GM18861 (cell line): ENCODE results near the gene DHCR24.
"Not testable (repeated sequence)": the region's sequence is repeated elsewhere in the genome, so short reads cannot be mapped to it uniquely, and the experiment has no call there.

Experiments used
- ATAC-seq: cut with Tn5 transposase; IDR thresholded peaks from one replicate; pipeline ENCODE4 v1.9.1; 2021; ENCODE audit not compliant: unreplicated experiment

DHCR24 gene

DNA sequence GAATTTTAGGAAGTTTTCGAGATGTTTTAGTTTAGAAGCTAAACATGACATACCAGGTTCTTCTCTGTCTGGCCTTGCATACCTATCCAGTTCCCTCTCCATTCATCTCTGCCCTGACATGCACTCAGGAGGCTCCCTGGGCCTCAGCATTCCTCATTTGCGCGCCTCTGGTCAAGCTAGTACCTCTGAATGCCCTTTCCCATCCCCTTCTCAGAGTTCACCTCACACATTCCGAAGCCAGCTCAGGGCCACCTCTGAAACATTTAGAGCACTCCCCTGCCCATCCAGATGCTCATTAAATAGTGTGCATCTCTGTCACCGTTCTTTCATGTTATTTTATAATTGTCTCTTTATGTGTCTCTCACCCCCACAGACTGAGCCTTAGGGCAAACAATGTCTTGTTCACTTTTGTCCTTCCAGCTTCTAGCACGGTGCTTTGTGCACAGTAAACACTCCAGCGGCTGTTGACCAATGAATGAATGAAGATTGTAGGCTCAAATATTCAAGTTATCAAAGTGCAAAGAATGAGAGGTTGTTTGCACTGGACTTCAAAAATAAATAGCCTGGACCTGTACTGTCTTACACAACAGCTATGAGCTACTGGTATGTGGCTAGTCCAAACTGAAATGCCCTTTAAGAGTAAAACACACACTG lies 1.2 kb upstream of the DHCR24 start:
- no peak for ATAC-seq

DNA sequence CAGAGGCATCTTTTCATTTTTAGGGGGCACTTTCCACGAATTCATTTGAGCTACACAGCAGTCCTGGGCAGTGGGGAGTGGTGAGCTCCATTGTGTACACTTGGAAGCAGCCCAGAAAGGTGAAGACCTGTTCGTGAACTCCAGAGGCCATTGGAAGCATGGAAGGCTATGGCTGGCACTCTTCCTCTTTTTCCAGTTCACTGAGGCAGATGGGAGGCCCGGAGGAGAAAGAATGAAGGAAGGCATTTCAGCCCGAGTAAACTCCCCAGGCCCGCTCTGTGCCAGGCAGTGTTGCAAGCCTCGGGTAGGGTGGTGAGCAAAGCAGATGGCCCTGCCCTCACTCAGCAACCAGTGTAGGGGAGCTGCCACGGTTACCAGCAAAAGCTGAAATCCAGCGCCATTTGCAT lies 673 bp upstream of the DHCR24 start:
- no peak for ATAC-seq

DNA sequence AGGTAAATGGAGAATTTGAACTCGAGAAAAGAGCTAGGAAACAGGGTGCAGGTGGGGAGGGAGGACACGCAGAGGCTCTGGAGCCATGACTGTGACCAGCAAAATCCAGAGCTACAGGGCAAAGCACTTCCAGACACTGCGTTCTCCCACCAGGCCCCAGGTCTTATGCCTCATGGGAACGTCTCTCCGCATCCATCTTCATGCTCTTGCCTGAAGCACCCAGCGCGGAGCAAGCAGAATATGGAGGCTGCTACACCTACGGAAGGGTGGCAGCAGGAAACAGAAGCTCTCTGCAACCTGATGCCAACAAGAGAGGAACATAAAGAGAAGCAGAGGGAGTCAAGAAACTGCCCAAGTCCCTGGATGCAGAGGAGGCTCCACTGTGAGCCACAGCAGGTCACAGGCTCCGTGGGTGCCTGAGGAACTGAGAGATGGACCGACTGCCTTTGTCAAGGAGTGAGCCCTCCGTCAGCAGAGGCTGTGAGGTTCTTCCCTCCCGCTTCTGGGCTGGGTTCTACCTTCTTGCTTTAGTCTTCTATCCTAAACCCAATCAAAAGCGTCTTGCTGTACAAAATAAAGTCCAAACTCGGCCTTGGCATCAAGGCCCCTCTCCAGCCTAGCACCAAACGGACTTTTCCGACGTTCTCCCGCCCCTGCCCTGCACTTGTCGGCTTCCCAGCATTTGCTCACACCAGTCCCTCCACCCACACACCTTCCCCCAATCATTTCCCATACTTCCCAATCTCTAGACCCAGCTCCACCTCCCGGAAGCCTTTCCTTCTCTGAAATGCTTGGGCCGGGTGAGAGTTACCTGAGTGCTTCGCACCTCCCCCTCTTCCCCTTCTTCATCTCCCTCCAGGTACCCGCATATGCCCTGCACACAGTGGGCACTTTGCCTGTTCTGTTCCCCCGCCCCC lies 930 bp downstream of the DHCR24 start:
- ATAC-seq = no peak

DNA sequence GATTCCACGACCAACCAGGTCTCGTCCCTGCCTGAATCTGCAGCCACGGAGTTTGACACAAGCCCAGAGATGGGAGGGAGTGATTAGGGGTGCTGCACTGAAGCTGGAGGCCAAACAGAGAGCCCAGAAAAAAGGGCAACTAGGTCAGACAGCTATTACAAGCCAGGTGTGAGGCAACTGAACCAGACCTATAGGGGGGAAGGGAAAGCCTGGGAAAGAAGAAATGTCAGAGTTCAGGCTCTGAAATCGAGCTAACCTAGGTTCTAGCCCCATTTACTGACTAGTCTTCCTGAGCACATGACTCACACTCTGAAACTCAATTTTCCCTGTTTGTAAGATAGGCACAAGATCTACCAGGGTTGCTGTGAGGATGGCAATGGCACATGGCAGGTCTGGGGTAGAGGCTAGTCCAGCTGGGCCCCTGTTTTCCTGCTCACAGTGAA lies 1.7 kb downstream of the DHCR24 start:
- no peak for ATAC-seq

DNA sequence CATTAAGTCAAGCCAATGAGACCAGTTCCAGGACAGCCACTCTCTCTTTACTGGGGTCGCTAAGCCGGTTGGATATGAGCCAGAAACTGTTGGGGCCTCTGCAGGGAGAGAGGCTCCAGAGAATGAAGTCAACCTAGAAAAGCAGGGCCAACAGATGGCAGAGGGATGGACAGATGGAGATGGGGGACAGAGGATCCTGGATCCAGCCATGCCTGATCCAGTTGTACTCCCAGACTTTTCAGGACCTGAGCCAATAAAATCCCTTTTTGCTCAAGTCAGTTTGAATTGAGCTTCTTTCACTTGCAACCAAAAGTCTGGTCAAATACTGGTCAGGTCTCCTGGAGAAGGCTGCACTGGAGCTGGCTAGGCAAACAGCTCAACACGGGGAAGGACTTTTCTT lies 2.2 kb downstream of the DHCR24 start:
- ATAC-seq = no peak

DNA sequence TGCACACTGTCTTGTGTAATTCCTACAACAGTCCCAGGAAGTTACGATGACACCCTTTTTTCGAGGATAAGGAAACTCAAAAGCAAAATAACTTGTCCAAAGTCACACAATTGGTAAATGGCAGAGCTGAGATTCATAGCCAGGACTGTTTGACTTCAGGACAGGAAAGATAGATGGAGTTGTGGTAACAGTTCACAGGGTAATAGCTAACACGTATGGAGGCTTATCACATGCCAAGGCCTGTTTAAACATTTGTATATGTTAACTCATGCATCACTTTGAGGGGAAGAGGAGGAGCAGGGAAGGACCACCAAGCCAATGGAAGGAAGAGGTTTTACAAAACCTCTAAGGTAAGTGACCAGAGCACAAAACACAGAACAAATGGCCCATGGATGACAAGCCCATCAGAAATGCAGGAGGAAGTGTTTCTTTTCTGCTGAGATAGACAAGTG lies 2.8 kb downstream of the DHCR24 start:
- no peak for ATAC-seq

DNA sequence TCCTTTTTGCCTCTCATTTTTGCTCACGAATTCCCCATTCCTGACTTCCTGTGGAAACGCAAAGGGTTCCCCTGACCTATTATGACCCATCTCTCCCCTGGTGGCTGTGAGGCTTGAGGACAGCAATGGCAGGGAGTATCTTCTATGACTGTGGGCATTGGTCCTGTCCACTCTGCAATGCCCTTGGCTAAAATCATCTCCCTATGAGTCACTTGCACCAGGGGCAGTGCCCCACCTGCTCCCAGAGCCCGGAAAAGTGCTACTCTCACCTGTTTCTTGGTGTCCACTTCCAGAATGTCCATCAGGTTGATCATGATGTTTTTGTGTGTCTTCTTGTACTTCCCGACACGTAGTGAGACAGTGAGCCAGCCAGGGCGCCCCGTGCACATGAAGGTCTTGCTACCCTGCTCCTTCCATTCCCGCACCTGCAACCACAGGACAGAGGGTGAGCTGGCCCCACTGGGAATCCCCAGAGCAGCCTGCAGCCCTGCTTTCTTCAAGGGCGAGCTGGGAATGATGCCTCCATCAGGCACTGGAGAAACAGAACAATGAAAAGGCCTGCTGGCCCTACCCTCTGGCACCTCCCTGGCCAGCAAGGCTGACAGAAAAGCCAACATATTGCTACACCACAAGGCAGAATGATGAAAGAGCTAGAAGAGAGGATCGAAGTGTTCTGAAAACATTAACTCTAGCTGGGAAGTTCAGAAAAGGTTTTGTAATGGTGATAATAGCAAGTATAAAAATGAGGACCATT lies 3.5 kb downstream of the DHCR24 start:
- ATAC-seq = no peak

DNA sequence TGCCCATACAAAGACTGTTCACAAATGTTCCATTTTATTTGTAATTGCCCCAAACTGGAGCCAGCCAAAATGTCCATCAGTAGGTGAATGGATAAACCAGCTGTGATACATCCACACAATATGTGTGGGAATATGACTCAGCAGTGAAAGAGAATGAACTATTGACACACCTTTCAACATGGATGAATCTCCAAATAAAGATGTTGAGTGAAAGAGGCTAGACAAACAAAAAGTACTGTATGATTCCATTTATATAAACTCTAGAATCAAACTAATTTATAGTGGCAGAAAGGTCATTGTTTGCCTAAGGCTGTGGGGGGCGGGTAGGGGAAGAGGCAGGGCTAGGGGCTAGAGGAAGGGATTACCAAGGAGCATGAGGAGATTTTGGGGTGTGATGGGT lies 4.5 kb downstream of the DHCR24 start:
- no peak for ATAC-seq

DNA sequence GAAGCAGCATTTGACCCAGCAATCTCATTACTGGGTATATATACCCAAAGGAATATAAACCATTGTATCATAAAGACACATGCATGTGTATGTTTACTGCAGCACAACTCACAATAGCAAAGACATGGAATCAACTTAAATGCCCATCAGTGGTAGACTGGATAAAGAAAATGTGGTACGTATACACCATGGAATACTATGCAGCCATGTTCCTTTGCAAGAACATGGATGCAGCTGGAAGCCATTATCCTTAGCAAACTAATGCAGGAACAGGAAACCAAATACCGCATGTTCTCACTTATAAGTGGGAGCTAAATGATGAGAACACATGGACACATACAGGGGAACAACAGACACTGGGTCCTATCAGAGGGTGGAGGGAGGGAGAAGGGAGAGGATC lies 5.4 kb downstream of the DHCR24 start:
- not testable (repeated sequence) for ATAC-seq

DNA sequence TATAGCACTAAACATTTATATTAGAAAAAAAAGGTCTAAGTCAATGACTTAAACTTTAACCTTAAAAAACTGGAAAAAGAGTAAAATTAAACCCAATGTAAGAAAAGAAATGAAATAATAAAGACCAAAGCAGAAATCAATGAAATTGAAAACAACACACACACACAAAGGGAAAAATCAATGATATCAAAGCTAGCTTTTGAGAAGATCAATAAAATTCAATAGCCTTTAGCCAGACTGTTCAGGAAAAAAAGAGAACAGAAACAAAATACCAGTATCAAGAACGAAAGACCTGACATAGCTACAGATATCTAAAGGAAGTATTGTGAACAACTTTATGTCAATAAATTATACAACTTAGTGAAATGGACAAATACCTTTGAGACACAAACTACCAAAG lies 7.1 kb downstream of the DHCR24 start:
- ATAC-seq = no peak

DNA sequence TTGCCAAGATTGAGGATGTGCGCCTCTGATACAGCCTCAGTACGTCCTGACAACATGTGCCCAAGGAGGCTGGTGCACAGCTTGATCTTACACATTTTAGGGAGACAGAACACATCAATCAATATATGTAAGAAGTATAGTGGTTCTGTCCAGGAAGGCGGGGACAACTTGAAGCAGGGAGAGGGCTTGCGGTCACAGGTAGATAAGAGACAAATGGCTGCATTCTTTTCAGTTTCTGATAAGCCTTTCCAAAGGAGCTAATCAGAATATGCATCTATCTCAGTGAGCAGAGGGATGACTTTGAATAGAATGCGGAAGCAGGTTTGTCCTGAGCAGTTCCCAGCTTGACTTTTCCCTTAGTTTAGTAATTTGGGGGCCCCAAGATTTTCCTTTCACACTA lies 10.2 kb downstream of the DHCR24 start:
- ATAC-seq = no peak

DNA sequence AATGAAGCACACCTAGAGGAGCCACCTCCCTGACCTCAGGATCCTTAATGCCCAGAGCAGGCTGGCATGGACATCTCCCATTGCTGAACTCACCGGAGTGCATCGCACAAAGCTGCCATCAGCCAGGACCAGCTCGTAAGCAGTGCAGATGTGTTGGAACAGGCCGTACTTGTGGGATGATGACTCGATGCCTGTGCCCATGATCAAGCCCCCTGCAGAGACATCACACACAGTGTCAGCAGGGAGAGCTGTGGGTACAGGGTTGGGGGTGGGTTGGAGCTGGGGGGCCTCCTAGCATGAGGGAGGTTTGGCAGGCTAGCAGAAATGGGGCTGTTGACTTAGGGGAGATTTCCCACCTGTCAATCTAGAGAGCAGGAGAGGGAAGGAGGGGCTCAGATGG lies 12.0 kb downstream of the DHCR24 start:
- ATAC-seq = no peak

DNA sequence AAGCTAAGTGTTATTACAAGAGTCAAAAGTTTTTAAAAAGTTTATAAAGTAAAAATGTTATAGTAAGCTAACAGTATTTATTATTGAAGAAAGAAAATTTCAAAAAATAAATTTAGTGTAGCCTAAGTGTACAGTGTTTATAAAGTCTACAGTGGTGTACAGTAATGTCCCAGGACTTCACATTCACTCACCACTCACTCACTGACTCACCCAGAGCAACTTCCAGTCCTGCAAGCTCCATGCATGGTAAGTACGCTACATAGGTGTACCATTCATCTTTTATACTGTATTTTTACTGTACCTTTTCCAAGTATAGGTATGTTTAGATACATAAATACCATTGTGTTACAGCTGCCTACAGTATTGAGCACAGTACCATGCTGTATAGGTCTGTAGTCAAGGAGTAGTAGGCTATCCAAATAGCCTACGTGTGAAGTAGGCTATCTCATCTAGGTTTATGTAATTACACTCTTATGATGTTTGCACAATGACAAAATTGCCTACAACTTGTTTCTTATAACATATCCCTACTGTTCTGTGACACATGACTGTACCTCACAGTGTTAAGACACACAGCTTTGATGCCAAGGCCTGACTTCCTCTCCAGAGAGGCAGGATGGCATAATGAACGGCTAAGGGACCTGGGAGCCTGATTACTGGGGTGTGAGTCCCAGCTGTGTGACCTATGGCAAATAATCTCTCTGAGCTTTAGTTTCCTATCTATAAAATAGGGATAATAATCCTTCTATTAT lies 12.7 kb downstream of the DHCR24 start:
- ATAC-seq = no peak

DNA sequence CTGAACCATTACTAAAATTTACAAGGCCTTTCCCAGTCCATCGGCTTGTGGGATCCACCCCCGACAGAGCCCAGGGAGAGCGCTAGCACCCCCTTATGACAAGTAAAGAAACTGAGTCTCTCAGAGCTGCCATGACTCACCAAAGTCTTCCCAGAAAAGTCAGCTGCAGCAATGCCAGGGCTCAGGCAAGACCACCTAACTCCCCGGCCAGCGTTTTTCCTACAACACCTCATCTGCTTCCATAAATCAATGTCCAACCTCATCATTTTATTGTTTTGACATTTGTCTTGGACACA lies 15.0 kb downstream of the DHCR24 start:
- ATAC-seq = no peak

DNA sequence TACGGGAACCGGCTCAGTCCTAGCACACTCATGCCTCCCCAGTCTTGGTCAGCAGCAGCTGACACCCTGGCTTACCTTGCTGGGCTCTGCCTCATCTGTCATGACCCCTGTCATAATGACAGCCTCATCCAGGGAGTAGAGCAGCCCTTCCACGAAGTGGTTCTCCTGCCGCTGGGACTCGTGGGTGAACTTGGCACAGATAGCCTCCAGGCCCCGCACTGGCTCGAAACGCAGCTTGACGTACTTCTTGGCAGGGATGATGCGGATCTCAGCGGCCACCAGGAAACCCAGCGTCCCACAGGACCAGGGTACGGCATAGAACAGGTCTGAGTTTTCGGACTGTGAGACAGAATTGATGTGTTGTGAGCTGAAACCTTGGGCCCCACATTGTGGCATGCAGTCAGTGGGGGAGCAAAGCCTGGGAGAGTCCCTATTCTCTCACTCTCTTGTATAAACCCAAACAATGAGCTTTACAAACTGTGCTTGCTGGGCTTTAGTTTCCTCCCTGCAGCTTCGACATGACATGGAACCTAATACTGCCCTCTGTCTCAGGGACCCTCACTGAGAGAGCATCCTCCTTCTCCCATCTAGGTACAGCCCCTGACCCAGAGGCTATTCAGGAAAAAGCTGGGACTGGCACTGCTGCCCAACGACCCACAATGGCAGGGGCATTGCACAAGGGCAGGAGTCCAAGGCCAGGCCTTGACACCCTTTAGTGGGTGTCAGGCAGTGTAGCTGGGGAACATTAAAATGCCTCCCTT lies 15.5 kb downstream of the DHCR24 start:
- ATAC-seq = no peak

DNA sequence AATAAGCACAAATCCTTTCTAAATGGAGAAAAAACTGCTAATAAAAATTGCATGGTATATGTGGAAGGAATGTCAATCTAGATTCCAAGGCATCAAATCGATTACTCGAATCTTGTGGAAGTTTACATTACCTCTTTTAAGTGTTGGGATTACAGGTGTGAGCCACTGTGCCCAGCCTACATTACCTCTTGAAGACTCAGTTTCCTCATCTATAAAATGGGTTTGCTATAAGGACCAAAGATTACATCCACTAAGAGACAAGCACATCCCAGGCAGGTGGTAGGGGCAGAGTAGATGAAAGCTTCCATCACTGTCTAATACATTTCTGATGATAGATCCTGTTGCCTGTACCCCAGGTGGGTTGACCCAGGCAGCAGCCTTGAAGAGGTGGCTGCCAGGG lies 16.1 kb downstream of the DHCR24 start:
- no peak for ATAC-seq

DNA sequence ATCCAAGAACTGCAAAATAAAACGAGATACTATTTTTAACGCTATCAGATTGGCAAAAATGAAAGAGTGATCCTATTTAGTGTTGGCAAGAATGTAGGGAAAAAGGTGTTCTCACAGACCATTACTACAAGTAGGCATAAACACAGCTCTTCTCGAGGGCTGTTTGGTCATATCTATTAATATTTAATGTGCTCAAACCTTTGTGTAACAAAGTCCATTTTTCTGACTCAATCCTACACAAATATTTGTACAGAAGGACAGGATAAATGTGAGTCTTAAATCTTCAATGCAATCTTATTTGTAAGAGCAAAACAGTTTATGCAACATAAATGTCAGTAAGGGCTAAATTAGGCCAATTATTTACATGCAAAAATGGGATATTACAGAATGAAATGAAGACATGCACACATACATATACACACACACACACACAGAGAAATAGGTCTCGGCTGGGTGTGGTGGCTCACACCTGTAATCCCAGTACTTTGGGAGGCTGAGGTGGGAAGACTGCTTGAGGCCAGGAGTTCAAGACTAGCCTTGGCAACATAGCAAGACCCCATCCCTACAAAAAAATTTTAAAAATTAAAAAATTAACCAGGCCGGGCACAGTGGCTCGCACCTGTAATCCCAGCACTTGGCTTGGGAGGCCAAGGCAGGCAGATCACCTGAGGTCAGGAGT lies 17.7 kb downstream of the DHCR24 start:
- no peak for ATAC-seq

DNA sequence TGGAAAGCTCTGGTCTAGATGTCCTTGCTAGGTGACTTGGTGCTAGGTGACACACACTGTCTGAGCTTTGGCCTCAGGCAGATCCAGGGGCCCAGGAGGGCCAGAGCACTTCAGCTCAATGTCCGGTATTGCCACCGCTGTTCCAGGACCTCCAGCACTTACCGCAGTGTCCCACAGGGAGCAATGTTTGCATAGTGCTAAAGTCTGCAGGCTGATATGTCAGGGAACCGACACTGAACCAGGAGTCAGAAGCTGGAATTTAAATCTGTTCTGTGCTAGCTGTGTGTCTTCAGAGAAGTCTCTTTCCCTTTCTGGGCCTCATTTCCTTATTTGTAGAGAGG lies 19.3 kb downstream of the DHCR24 start:
- ATAC-seq = no peak

DNA sequence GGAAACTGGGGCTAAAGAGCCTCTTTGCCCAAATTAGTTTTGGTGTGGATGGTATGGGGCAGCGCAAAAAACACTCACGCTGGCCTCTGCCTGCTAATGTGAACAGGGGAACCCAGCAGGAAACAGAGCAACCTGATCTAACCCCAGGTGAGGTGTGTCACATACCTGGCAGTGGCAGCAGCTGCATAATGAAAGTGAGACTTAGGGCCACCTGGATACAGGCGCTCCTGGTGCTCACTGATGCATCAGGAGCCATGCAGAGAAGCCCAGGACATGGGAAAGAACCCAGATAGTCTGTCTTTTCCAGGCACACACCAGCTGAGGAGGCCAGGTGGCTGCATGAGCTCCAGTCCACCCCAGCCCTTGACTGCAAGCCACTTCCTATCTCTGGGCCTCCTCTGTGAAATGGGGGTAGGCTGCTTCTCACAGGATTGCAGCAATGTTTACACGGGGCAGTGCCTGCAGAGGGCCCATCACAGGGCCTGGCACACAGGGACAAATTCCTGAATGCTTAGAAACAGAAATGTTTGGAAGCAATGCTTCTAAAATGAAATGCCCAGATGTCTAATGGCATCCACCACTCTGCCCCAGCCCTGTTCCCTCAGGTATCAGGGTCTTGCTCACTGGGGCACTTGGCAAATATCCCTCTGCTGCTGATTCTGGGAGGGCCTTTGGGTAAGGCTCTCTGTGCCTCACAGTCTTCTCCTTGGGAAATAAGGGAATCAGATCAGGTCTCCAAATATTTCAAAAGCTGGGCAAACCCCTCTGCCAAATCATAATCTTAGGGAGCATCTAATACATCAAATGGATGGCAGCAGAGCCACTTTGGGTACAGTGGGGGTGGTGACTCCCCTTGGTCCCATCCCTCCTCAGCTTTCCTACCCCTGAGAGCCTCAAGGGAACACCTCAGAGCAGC lies 19.9 kb downstream of the DHCR24 start:
- no peak for ATAC-seq
